ENCODE results near the gene MTF1.

DNA sequence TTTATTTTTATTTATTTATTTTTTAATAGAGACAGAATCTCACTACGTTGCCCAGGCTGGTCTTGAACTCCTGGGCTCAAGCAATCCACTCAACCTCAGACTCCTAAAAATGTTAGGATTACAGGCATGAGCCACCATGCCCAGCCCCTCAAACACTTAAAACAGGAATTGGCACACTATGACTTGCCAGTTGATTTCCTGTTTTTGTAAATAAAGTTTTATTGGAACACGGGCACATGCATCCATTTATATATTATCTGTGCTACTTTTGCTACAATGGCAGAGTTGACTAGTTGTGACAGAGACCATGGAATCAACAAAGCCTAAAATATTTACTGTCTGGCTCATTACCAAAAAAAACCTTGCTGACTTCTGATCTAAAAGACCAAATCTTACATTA is 35.4 kb downstream of the MTF1 start:
- TF ChIP-seq, protein P1, sequence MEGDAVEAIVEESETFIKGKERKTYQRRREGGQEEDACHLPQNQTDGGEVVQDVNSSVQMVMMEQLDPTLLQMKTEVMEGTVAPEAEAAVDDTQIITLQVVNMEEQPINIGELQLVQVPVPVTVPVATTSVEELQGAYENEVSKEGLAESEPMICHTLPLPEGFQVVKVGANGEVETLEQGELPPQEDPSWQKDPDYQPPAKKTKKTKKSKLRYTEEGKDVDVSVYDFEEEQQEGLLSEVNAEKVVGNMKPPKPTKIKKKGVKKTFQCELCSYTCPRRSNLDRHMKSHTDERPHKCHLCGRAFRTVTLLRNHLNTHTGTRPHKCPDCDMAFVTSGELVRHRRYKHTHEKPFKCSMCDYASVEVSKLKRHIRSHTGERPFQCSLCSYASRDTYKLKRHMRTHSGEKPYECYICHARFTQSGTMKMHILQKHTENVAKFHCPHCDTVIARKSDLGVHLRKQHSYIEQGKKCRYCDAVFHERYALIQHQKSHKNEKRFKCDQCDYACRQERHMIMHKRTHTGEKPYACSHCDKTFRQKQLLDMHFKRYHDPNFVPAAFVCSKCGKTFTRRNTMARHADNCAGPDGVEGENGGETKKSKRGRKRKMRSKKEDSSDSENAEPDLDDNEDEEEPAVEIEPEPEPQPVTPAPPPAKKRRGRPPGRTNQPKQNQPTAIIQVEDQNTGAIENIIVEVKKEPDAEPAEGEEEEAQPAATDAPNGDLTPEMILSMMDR (conservative IDR thresholded peaks at IDR 0.05): no peak
- TF ChIP-seq ZFX (IDR thresholded peaks at IDR 0.05): no peak

Measured in C4-2B (cell line).